ENCODE measurements around the gene CETN3. TPM values are rescaled to one million over a fixed set of nuclear protein-coding genes. Genes with fewer than 3 reads are reported as not detected.
"Not testable (repeated sequence)": the region's sequence is repeated elsewhere in the genome, so short reads cannot be mapped to it uniquely, and the experiment has no call there.

CETN3 gene
- total RNA-seq, 1 experiment from 2014 or later: 20.2 TPM

DNA sequence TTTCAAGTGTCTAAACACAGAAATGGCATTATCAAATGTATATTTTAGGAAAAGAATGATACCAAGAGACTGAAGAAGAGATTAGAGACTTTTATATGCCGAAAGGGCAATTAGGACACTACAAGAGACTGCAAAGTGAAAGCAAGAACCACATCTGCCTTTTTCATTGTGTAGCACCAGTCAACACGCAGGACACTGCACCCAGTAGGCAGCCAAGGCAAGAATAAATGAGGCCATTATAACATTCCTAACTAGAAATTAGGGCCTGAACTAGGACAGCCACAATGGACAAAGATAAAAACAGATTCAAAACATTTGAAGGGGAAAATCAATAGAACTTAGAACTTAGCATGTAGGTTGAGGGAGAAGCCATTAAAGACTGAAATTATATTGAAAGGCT lies 10.8 kb downstream of the CETN3 start:
- Histone ChIP-seq H3K36me3 (replicated peaks; ENCODE audit: control insufficient read depth, insufficient read depth, low read length) (peaks cover 3% of the 10 kb centered on the region), H3K4me3 (ENCODE audit: insufficient read depth, low read depth, low read length) (no peak overlapping the region), H3K27me3 (ENCODE audit: control insufficient read depth, insufficient read depth, low read length) (no peaks in the 10 kb centered on the region)
- DNase-seq: no peak

- no peak for DNase-seq
- H3K27me3 ChIP-seq (ENCODE audit: control insufficient read depth, insufficient read depth, low read length): no peaks in the 10 kb centered on the region
- no peak overlapping the region for H3K4me3 ChIP-seq (ENCODE audit: insufficient read depth, low read depth, low read length)
- peaks cover 5% of the 10 kb centered on the region for H3K36me3 ChIP-seq (replicated peaks; ENCODE audit: control insufficient read depth, insufficient read depth, low read length)
These were observed 14.6 kb downstream of the CETN3 start for GRCh38 chr5:90395005-90395404.

DNA sequence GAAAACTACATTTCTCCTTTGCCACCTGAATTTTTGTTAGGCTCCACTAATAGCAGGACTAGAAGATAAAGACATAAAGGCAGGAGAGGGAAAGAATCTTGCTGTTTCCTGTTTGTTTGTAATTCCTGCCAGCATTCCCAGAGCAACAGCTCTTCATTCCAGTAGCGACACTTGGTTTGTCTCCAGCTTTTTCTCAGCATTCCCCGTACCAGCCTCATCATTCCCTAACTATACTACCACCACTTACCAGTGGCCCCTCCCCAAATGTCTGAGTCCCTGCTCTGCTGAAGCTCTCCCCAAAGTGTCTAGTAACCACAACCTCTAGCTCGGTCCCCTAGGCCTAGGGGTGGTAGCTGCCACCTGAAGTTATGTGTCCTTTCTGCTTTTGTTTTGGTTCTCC lies 18.6 kb downstream of the CETN3 start:
- no peak for DNase-seq
- Histone ChIP-seq H3K4me3 (ENCODE audit: insufficient read depth, low read depth, low read length) (no peak overlapping the region), H3K36me3 (replicated peaks; ENCODE audit: control insufficient read depth, insufficient read depth, low read length) (peaks cover 3% of the 10 kb centered on the region; the same call in 1 of the 2 replicates), H3K27me3 (ENCODE audit: control insufficient read depth, insufficient read depth, low read length) (no peaks in the 10 kb centered on the region)

DNA sequence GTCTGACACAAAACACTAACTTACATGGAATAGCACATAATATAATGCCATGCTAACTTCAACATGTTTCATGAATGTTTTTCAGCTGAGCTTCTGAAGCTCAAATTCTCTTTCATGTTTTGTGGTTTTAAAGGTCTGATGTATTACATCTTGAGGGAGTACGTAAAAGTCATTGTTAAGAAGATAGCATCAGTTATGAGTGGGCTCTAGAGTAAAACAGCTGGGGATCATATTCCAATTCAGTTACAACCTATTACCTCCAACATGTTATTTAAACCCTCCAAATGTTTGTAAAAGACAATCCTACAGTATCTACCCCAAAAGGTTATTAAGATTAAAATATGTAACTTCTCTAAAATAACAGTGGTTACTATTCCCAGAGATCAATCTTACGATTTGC lies 19.2 kb downstream of the CETN3 start:
- DNase-seq: no peak
- Histone ChIP-seq H3K4me3 (ENCODE audit: insufficient read depth, low read depth, low read length) (no peak overlapping the region), H3K36me3 (replicated peaks; ENCODE audit: control insufficient read depth, insufficient read depth, low read length) (peaks cover 3% of the 10 kb centered on the region; the same call in 1 of the 2 replicates), H3K27me3 (ENCODE audit: control insufficient read depth, insufficient read depth, low read length) (no peaks in the 10 kb centered on the region)

DNA sequence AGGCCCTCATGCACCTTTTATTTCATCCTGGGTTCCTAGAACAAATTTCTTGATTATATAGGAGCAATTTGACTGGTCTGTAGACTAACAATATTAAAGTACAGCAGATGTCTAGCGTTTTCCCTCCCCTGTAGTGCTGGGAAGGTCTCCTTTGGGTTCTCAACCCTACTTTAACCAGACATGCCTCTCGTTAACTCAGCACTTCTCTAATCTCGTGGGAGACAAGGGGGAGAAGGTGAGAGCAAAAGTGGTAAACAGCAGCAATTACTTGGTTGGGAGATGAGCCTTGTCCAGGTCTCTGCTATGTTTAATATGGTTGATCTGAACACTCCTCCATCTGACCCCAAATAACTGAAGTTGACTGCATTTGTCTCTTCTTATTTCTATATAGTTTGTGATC lies 22.0 kb downstream of the CETN3 start:
- Histone ChIP-seq H3K27me3 (ENCODE audit: control insufficient read depth, insufficient read depth, low read length) (no peaks in the 10 kb centered on the region), H3K36me3 (replicated peaks; ENCODE audit: control insufficient read depth, insufficient read depth, low read length) (0 out of 2 replicates have a peak, but pooled peaks cover 1% of the 10 kb centered on the region), H3K4me3 (ENCODE audit: insufficient read depth, low read depth, low read length) (no peak overlapping the region)
- no peak for DNase-seq

DNA sequence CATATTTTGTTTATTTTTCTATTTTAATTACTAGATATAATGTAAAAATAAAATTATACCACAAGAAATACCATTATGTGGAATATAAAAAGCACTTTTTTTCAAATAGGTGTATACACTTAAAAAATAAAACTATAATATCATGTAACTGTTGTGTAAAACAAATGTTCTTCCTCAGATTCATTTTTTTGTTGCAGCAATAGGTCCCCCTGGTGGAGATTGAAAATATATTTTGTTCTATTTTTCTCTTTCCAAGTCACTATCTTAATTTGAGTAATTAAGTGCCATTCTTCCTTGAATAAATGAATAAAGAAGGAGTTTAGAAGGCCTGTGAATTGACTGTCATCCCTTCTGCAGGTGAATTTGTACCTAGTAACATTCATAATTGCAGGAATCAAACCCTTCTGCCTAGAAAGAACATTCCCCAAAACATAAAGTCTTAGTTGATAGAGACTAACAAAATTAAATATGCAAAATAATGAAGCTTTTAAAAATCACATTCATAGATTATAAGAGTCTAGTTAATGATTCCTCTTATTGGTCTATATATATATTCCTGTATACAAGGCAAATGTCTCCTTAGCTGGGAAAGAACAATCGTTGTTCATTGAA lies 23.4 kb downstream of the CETN3 start:
- H3K27me3 ChIP-seq (ENCODE audit: control insufficient read depth, insufficient read depth, low read length): no peaks in the 10 kb centered on the region
- H3K4me3 ChIP-seq (ENCODE audit: insufficient read depth, low read depth, low read length): no peak overlapping the region
- H3K36me3 ChIP-seq (replicated peaks; ENCODE audit: control insufficient read depth, insufficient read depth, low read length): no peaks in the 10 kb centered on the region
- no peak for DNase-seq

- Histone ChIP-seq H3K4me3 (ENCODE audit: insufficient read depth, low read depth, low read length) (no peak overlapping the region), H3K27me3 (ENCODE audit: control insufficient read depth, insufficient read depth, low read length) (no peaks in the 10 kb centered on the region), H3K36me3 (replicated peaks; ENCODE audit: control insufficient read depth, insufficient read depth, low read length) (no peaks in the 10 kb centered on the region)
- DNase-seq: no peak
These were observed 25.2 kb downstream of the CETN3 start for GRCh38 chr5:90384389-90384788.

DNA sequence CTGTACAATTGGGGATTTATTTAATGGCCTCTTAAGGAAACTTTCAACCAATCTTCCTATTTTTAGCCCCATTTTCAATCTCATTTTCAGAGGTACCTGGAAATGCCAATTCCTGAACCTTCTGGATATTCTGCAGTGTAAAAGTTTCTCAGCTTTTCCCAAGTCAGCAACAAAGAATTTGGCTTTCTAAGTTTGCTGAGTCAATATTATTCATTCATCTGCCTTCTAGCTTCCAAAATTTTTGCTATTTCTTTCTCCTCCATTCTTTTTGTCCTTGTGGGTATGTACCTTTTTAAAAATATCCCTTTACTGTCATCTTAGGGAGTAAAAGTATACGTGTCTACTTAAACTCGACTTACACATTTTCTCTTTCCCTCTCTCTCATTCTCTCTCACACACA lies 25.7 kb downstream of the CETN3 start:
- Histone ChIP-seq H3K36me3 (replicated peaks; ENCODE audit: control insufficient read depth, insufficient read depth, low read length) (no peaks in the 10 kb centered on the region), H3K4me3 (ENCODE audit: insufficient read depth, low read depth, low read length) (no peak overlapping the region), H3K27me3 (ENCODE audit: control insufficient read depth, insufficient read depth, low read length) (no peaks in the 10 kb centered on the region)
- no peak for DNase-seq

- no peak overlapping the region for H3K4me3 ChIP-seq (ENCODE audit: insufficient read depth, low read depth, low read length)
- H3K27me3 ChIP-seq (ENCODE audit: control insufficient read depth, insufficient read depth, low read length): no peaks in the 10 kb centered on the region
- H3K36me3 ChIP-seq (replicated peaks; ENCODE audit: control insufficient read depth, insufficient read depth, low read length): no peaks in the 10 kb centered on the region
- no peak for DNase-seq
These were observed 28.2 kb downstream of the CETN3 start for GRCh38 chr5:90381213-90381929.

DNA sequence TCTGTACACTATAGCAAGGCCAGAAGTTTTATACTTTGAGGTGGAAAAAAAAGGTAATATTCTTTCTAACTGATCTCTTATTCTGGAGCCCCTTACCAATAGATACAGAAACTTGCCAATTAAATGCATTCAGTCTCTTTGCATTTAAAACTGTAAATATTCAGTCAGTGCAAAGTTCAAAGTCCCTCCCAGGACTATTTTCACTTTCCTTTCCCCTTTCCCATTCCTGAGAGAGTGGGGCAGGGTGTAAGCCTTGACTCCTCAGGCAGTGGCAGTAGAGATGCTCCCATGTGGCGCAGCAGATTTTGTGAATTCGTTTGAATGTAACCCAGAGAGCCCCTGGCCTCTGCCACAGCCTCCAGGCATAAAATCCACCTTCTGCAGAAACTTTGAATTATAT lies 29.9 kb downstream of the CETN3 start:
- Histone ChIP-seq H3K4me3 (ENCODE audit: insufficient read depth, low read depth, low read length) (no peak overlapping the region), H3K27me3 (ENCODE audit: control insufficient read depth, insufficient read depth, low read length) (no peaks in the 10 kb centered on the region), H3K36me3 (replicated peaks; ENCODE audit: control insufficient read depth, insufficient read depth, low read length) (no peaks in the 10 kb centered on the region)
- no peak for DNase-seq

- DNase-seq: no peak
- H3K36me3 ChIP-seq (replicated peaks; ENCODE audit: control insufficient read depth, insufficient read depth, low read length): no peaks in the 10 kb centered on the region
- no peaks in the 10 kb centered on the region for H3K27me3 ChIP-seq (ENCODE audit: control insufficient read depth, insufficient read depth, low read length)
- no peak overlapping the region for H3K4me3 ChIP-seq (ENCODE audit: insufficient read depth, low read depth, low read length)
These were observed 30.8 kb downstream of the CETN3 start for GRCh38 chr5:90378752-90379151.

DNA sequence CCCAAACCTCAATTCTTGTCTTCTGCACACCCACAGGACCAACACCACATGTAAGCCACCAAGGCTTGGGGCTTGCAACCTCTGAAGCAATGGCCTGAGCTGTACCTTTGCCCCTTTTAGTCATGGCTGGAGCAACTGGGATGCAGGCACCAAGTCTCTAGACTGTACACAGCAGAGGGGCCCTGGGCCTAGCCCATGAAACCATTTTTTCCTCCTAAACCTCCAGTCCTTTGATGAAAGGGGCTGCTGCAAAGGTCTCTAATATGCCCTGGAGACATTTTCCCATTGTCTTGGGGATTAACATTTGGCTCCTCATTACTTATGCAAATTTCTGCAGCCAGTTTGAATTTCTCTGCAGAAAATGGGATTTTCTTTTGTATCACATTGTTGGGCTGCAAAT lies 38.3 kb downstream of the CETN3 start:
- not testable (repeated sequence) for H3K4me3 ChIP-seq (ENCODE audit: insufficient read depth, low read depth, low read length); H3K36me3 ChIP-seq (replicated peaks; ENCODE audit: control insufficient read depth, insufficient read depth, low read length); H3K27me3 ChIP-seq (ENCODE audit: control insufficient read depth, insufficient read depth, low read length); DNase-seq

DNA sequence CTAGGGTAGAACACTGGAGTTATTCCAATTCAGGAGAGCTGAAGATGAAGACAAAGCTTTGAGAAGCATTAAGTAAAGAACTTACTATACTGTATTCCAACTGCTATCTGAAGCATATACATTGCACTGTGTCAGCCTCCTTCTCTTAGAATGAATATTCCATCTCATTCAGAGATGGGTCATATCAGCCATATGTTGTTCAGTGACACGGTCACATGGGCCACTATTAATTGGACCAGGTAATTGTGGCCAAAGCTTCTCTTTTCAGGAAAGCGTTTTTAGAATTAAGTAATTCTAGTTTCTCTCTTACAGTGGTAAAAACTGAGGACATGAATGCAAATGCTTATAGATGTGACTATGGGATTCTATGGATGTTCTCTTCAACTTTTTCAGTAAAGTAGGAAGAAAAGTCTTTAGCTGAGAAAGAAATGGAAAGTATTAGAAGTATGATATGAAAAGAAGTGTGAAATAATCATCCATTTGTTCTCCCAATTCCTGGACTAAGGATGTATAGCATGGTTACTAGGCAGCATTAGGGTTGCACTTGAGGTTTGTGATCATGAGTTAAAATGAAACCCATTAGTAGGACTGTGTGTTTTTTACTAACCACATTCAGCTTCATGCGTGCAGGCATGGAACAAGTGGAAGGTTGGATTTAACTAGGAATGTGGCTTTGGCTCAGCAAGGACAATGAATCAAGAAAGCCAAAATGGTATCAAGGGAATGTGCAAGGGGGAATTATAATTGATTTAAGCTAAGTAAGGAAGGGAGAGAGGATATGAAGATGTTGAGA lies 40.9 kb downstream of the CETN3 start:
- Histone ChIP-seq H3K36me3 (replicated peaks; ENCODE audit: control insufficient read depth, insufficient read depth, low read length) (no peaks in the 10 kb centered on the region), H3K4me3 (ENCODE audit: insufficient read depth, low read depth, low read length) (no peak overlapping the region)
- no peak for DNase-seq

GRCh38 chr5:90367879-90368278 lies 41.7 kb downstream of the CETN3 start:
- H3K4me3 ChIP-seq (ENCODE audit: insufficient read depth, low read depth, low read length): no peak overlapping the region

More for the DNA sequence above, 40.9 kb downstream of the CETN3 start:
- no peaks in the 10 kb centered on the region for H3K27me3 ChIP-seq (ENCODE audit: control insufficient read depth, insufficient read depth, low read length)

DNA sequence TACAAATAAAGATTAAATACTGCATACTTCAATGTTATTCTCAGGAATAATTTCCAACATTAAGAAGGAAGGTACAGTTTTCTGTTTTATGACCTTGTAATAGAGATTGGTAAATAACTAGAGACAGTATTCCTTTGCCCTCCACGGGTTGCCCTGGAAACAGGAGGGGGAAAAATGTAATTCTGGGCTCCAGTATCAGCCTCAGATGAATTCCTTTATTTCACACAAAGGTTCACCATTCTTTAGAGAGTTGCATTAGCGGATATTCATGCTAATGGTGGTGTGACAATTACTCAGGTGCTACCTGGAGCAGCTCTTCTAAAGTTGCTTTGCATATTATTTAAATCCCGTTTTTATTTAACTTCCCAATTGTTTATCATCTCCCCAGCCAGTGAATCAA lies 42.6 kb downstream of the CETN3 start:
- Histone ChIP-seq H3K4me3 (ENCODE audit: insufficient read depth, low read depth, low read length) (no peak overlapping the region), H3K27me3 (ENCODE audit: control insufficient read depth, insufficient read depth, low read length) (no peaks in the 10 kb centered on the region), H3K36me3 (replicated peaks; ENCODE audit: control insufficient read depth, insufficient read depth, low read length) (no peaks in the 10 kb centered on the region)
- DNase-seq: peak; percentile 14

More at GRCh38 chr5:90367879-90368278, 41.7 kb downstream of the CETN3 start:
- Histone ChIP-seq H3K27me3 (ENCODE audit: control insufficient read depth, insufficient read depth, low read length) (no peaks in the 10 kb centered on the region), H3K36me3 (replicated peaks; ENCODE audit: control insufficient read depth, insufficient read depth, low read length) (no peaks in the 10 kb centered on the region)
- DNase-seq: no peak
